RWPE1 (cell line): ENCODE results near the gene TAPT1.

ENCODE experiments used
- CTCF ChIA-PET: fragments of 350-600 bp; sonication (Branson Sonifier 250); formaldehyde crosslinking; extraction: SDS; loops from one replicate; lab custom pipeline; 2021; lab: Yijun Ruan, JAX
- POLR2A ChIA-PET: fragments of 400-600 bp; formaldehyde crosslinking; extraction: SDS; loops from one replicate; lab custom pipeline; 2020; ENCODE audit warnings: antibody characterized with exemption; ENCODE audit not compliant: low non-redundant PET; lab: Yijun Ruan, JAX
- DNase-seq: peaks from one replicate; pipeline ENCODE4 v3.0.0; 2012; ENCODE audit warnings: low spot score
- H3K27ac ChIP-seq: fragments of 450-650 bp; 2 replicates; pipeline ENCODE4 v1.5.1; 2017
- TF ChIP-seq, protein P1 (sequence below): fragments of 450-650 bp; conservative IDR thresholded peaks from 2 replicates; pipeline ENCODE4 v1.5.1; 2017; ENCODE audit warnings: low read depth, mild to moderate bottlenecking

TAPT1 gene

DNA sequence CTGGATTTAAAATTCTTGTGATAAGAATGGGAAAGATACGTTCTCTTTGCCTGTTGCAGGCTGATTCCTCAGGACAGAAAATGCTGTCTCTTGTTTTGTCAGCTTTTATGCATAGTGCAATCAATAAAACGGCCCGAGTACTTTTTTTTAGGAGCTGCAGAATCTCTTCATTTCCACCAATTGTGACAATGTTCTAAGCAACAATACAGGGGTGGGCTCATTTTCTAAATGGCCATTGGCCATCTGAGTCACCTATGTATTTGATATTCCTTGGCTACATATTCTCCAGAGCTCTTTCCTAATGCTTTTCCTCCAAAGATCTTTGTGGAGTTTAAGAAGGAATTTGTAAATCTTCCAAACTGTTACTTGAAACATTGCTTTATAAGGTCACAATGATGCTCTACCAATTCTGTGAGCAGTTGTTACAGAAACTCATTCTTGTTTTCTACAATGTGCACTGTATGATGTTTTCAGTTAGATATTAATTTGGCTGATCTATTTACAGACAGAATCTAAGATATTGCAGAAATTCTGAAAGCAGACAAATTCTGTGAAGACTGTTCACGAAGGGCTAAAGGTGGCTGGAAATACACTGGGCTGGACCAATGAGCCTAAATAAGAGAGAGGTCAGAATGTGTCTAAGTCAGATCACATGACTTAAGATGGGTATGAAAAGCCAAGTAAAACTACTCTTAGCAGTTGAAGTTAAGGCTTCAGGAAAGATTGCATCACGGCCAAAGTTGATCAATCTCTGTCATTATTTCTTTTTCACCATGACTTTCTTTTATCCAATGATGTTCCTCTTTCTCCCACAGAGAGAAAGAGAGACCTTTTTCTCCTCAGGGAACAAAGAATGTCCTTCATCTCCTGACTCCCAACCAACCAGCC lies 33.4 kb downstream of the TAPT1 start:
- ChIA-PET POLR2A (no interaction called here), CTCF (interaction anchor here (0.6 kb wide), 2 partner anchors 316 to 1345 kb away, joined by 3 to 4 read pairs; no protein-coding TSS in a partner anchor)
- TF ChIP-seq, protein P1, sequence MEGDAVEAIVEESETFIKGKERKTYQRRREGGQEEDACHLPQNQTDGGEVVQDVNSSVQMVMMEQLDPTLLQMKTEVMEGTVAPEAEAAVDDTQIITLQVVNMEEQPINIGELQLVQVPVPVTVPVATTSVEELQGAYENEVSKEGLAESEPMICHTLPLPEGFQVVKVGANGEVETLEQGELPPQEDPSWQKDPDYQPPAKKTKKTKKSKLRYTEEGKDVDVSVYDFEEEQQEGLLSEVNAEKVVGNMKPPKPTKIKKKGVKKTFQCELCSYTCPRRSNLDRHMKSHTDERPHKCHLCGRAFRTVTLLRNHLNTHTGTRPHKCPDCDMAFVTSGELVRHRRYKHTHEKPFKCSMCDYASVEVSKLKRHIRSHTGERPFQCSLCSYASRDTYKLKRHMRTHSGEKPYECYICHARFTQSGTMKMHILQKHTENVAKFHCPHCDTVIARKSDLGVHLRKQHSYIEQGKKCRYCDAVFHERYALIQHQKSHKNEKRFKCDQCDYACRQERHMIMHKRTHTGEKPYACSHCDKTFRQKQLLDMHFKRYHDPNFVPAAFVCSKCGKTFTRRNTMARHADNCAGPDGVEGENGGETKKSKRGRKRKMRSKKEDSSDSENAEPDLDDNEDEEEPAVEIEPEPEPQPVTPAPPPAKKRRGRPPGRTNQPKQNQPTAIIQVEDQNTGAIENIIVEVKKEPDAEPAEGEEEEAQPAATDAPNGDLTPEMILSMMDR = no peak
- DNase-seq = no peak
- H3K27ac ChIP-seq = no peak overlapping the region

DNA sequence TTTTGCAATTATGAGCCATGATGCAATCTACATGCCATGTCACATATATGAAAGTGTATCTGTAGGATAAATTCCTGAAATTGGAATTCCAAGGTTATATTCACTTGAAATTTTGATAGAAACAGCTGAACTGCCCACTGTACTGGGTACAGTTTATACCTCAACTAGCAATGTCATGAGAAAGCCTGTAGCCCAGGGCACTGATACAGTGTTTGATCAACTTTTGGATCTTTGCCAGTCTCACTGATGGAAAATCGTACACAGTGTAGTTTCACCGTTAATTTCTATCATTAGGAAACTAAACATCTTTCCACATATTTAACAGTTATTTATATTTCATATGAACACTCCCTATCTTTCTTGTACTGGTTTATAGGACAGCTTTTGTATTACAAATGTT lies 34.2 kb downstream of the TAPT1 start:
- DNase-seq = no peak
- ChIA-PET CTCF (interaction anchor here (0.6 kb wide), 1 partner anchor 317 kb away, joined by 4 read pairs; no protein-coding TSS in a partner anchor), POLR2A (no interaction called here)
- no peak overlapping the region for H3K27ac ChIP-seq
- TF ChIP-seq, protein P1 = no peak

DNA sequence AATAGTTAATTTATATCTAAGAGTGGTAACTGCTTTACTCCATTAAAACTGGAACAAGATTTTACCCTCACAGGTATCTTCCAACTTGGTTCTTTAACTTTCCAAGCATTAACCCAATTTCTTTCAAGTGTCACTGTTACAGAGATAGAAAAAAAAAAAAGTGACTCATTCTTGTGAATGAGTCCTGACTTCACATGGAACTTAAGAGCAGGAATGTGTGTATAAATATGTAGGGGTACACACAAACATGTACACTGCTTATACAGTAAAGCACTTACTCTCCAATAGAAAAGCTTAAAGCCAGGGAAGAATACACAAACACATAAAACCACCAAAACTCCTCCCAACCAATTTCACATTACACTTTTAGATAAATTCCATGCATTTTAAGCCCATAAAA lies 38.8 kb downstream of the TAPT1 start:
- POLR2A ChIA-PET = no interaction called here
- DNase-seq = no peak
- TF ChIP-seq, protein P1 = no peak

DNA sequence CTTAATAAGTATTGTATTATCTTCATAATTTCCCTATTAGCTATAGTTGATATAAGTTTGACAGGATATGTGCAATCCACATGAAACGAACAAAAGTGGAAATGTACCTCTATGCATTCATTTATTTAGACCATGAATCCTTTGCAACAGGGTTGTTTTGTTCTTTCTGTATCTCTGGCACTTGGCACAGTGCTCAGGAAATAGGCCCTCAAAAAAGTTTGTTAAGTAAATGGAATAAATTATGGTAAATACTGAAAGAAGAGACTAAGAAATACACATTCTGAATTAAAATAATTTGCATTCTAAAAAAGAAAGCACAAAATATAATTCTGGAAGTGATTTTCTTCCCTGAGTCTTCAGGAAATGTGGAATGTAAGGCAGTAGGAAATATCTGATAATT lies 39.3 kb downstream of the TAPT1 start:
- H3K27ac ChIP-seq = no peak overlapping the region
- DNase-seq = no peak
- ChIA-PET CTCF (no interaction called here), POLR2A (no interaction called here)
- TF ChIP-seq, protein P1 = no peak

More for the DNA sequence above, 38.8 kb downstream of the TAPT1 start:
- no peak overlapping the region for H3K27ac ChIP-seq
- CTCF ChIA-PET = interaction anchor here (0.7 kb wide), 1 partner anchor 46 kb away, joined by 7 read pairs; no protein-coding TSS in a partner anchor

DNA sequence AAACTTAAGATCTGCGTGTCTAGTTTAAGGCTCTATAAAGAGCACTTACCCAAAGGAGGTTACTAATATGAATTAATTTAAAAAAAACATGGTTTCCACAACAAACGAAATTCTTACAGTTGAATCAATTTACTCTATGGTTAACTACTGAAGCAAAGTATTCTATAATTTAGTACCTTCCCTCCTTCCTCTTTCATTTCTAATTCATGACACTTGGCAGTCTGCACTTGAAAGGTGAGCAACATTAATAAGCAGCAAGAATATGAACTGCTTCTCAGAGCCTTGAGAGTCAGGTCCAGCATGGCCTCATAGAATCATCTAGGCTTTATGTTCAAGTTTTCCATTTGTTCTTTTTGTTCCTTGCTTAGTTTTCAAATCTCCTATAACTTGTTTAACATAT lies 42.7 kb downstream of the TAPT1 start:
- no peak overlapping the region for H3K27ac ChIP-seq
- ChIA-PET CTCF (no interaction called here), POLR2A (no interaction called here)
- no peak for DNase-seq
- TF ChIP-seq, protein P1 = no peak

DNA sequence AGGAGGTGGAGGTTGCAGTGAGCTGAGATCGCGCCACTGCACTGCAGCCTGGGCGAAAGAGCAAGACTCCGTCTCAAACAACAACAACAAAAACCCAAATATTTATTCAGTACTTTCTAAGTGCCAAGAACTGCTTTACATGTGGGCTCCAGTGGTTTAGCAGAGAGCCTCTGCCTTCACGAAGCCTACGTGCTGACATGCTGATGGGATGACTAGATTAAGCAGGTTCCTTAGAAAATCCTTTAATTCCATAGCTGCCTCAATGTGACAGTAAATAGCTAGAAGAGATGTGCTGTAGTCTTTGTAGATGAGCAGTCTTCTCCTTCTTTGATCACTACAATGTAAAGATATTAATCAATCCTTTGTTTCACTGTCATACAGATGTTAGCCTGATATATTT lies 49.6 kb downstream of the TAPT1 start:
- no peak for DNase-seq
- CTCF ChIA-PET = no interaction called here
- TF ChIP-seq, protein P1 = no peak
- H3K27ac ChIP-seq = no peak overlapping the region
- POLR2A ChIA-PET = no interaction called here
